Erythroblast (primary cell): ENCODE results near the gene CHRNG.

Source experiments
- DNase-seq, 2 experiments: peaks; one replicate each; lab custom pipeline; 2025; lab: John Stamatoyannopoulos, UW
- GATA1 ChIP-seq: IDR thresholded peaks from 2 replicates; pipeline ENCODE4 v1.6.1; 2011; ENCODE audit warnings: low read depth, mild to moderate bottlenecking, control low read depth, low read length, moderate library complexity
- POLR2A ChIP-seq: IDR thresholded peaks from 2 replicates; pipeline ENCODE4 v1.6.1; 2011; ENCODE audit warnings: mild to moderate bottlenecking, low read length

CHRNG gene

GRCh38 chr2:232498452-232498851 is 41.0 kb upstream of the CHRNG start:
- TF ChIP-seq POLR2A (no peak), GATA1 (no peak)
- DNase-seq: no peak

GRCh38 chr2:232501331-232501771 is 38.1 kb upstream of the CHRNG start:
- no peak for DNase-seq
- TF ChIP-seq POLR2A: no peak
- no peak for TF ChIP-seq GATA1

GRCh38 chr2:232501794-232502390 is 37.6 kb upstream of the CHRNG start:
- no peak for DNase-seq
- TF ChIP-seq GATA1 (no peak), POLR2A (no peak)

GRCh38 chr2:232502511-232502910 is 37.0 kb upstream of the CHRNG start:
- TF ChIP-seq GATA1: no peak
- TF ChIP-seq POLR2A: no peak
- no peak for DNase-seq

- TF ChIP-seq GATA1 (no peak), POLR2A (no peak)
- DNase-seq: peak; percentile 15 to 39
Measured at GRCh38 chr2:232502911-232503808, 36.3 kb upstream of the CHRNG start.

GRCh38 chr2:232503809-232504323 is 35.6 kb upstream of the CHRNG start:
- DNase-seq: no peak
- no peak for TF ChIP-seq GATA1
- no peak for TF ChIP-seq POLR2A

- TF ChIP-seq GATA1 (no peak), POLR2A (no peak)
- no peak for DNase-seq
Measured at GRCh38 chr2:232504438-232504837, 35.1 kb upstream of the CHRNG start.

GRCh38 chr2:232505856-232506255 is 33.6 kb upstream of the CHRNG start:
- DNase-seq: no peak
- TF ChIP-seq GATA1 (no peak), POLR2A (no peak)

- no peak for DNase-seq
- no peak for TF ChIP-seq POLR2A
- TF ChIP-seq GATA1: no peak
Measured at GRCh38 chr2:232506709-232507108, 32.8 kb upstream of the CHRNG start.

GRCh38 chr2:232508251-232508650 is 31.2 kb upstream of the CHRNG start:
- no peak for TF ChIP-seq GATA1
- no peak for TF ChIP-seq POLR2A
- DNase-seq: no peak

- no peak for TF ChIP-seq GATA1
- no peak for TF ChIP-seq POLR2A
- DNase-seq: no peak
Measured at GRCh38 chr2:232511336-232511890, 28.1 kb upstream of the CHRNG start.

- no peak for DNase-seq
- TF ChIP-seq GATA1 (no peak), POLR2A (no peak)
Measured at GRCh38 chr2:232512602-232513001, 26.9 kb upstream of the CHRNG start.

GRCh38 chr2:232513353-232513752 is 26.1 kb upstream of the CHRNG start:
- TF ChIP-seq GATA1 (no peak), POLR2A (no peak)
- no peak for DNase-seq

GRCh38 chr2:232515639-232516038 is 23.9 kb upstream of the CHRNG start:
- DNase-seq: no peak
- TF ChIP-seq GATA1: no peak
- no peak for TF ChIP-seq POLR2A

GRCh38 chr2:232516551-232516950 is 22.9 kb upstream of the CHRNG start:
- TF ChIP-seq POLR2A (no peak), GATA1 (no peak)
- no peak for DNase-seq

- TF ChIP-seq GATA1: no peak
- no peak for DNase-seq
Measured at GRCh38 chr2:232518844-232519243, 20.6 kb upstream of the CHRNG start.
